Panc1 (cell line): ENCODE data around the gene ASMTL. TPM values are rescaled to one million over a fixed set of nuclear protein-coding genes. Genes with fewer than 3 reads are reported as not detected.

ENCODE experiments used
- ATAC-seq: fragments of 200-7000 bp; cut with Tn5 transposase; 2 replicates; pipeline ENCODE4 v1.9.1; 2020; ENCODE audit warnings: mild to moderate bottlenecking, moderate library complexity
- BruUV-seq: library from RNA; stranded (reverse); fragments of 400-500 nt; replicated peaks from 2 replicates; lab custom pipeline; 2021; lab: Mats Ljungman, UMichigan
- CTCF ChIA-PET: fragments of 300-600 bp; sonication (Branson Sonifier 250); formaldehyde crosslinking; loops from one replicate; lab custom pipeline; 2022; ENCODE audit warnings: antibody characterized with exemption; lab: Charles Lee
- POLR2A ChIA-PET: fragments of 300-600 bp; sonication (Branson Sonifier 250); formaldehyde crosslinking; loops from one replicate; lab custom pipeline; 2022; ENCODE audit warnings: antibody characterized with exemption; lab: Charles Lee
- DNase-seq: peaks from one replicate; pipeline ENCODE4 v3.0.0-alpha.2; 2010; ENCODE audit warnings: low read depth, low spot score
- H3K27ac ChIP-seq: 2 replicates; pipeline ENCODE4 v1.5.1; 2011; ENCODE audit warnings: mild to moderate bottlenecking, low read length, inconsistent platforms
- H3K27me3 ChIP-seq: fragments of 200-500 bp; sonication (Bioruptor generic); 2 replicates; pipeline ENCODE4 v1.6.0; 2014; ENCODE audit warnings: low read length, inconsistent platforms; ENCODE audit not compliant: control insufficient read depth, insufficient read depth
- H3K36me3 ChIP-seq: fragments of 200-500 bp; sonication (Bioruptor generic); 2 replicates; pipeline ENCODE4 v1.5.1; 2014; ENCODE audit warnings: inconsistent platforms, mild to moderate bottlenecking, low read length, moderate library complexity; ENCODE audit not compliant: control insufficient read depth, insufficient read depth
- H3K4me1 ChIP-seq: 2 replicates; pipeline ENCODE4 v1.5.1; 2011; ENCODE audit warnings: inconsistent platforms, mild to moderate bottlenecking, low read length, moderate library complexity; ENCODE audit not compliant: control insufficient read depth, insufficient read depth
- H3K4me3 ChIP-seq, 2 experiments: 2 replicates each; pipeline ENCODE4 v1.5.1; 2011 to 2012; ENCODE audit warnings: low read depth in 2 of 2, low read length in 2 of 2, mild to moderate bottlenecking in 2 of 2, inconsistent platforms in 1 of 2, moderate library complexity in 1 of 2
- H3K9me3 ChIP-seq: fragments of 200-500 bp; sonication (Bioruptor generic); 2 replicates; pipeline ENCODE4 v1.5.1; 2014; ENCODE audit warnings: low read depth, mild to moderate bottlenecking, inconsistent platforms, low read length, moderate library complexity; ENCODE audit not compliant: control insufficient read depth, insufficient read depth
- POLR2AphosphoS5 ChIP-seq: IDR thresholded peaks from 2 replicates; pipeline ENCODE4 v1.6.1; 2012; ENCODE audit warnings: mild to moderate bottlenecking, low read depth, low read length, moderate library complexity
- REST ChIP-seq, 2 experiments: IDR thresholded peaks; 2 replicates each; pipeline ENCODE4 v1.6.1; 2011 to 2012; ENCODE audit warnings: low read depth in 2 of 2, control low read depth in 1 of 2, low read length in 1 of 2, mild to moderate bottlenecking in 1 of 2, moderate library complexity in 1 of 2; ENCODE audit not compliant: insufficient read depth in 1 of 2
- SIN3A ChIP-seq: IDR thresholded peaks from 2 replicates; pipeline ENCODE4 v1.6.1; 2012; ENCODE audit warnings: low read depth, mild to moderate bottlenecking, low read length, moderate library complexity, borderline replicate concordance; ENCODE audit not compliant: insufficient read depth
- TCF7L2 ChIP-seq: IDR thresholded peaks from 2 replicates; pipeline ENCODE4 v1.6.1; 2011; ENCODE audit warnings: mild to moderate bottlenecking, low read depth, low read length, inconsistent platforms
- in situ Hi-C: cut with HindIII; loops from 2 replicates; pipeline ENCODE4 v1.10.0; 2016; ENCODE audit warnings: low sequenced_read_pairs, low pct_unique_long_range_greater_than_20kb
- intact Hi-C: fragments of 100-400 bp; cut with micrococcal nuclease; formaldehyde crosslinking; loops from one replicate; pipeline ENCODE4 v1.10.0; 2022; ENCODE audit not compliant: unreplicated experiment
- total RNA-seq: library from RNA; stranded (reverse); gene quantifications from one replicate; pipeline ENCODE4 v1.2.1, GENCODE V29; 2021; ENCODE audit not compliant: unreplicated experiment
- TF ChIP-seq, protein P1 (sequence below): fragments of 450-650 bp; IDR thresholded peaks from 2 replicates; pipeline ENCODE4 v1.5.1; 2017; ENCODE audit warnings: mild to moderate bottlenecking

Gene ASMTL
- total RNA-seq, 1 experiment from 2014 or later, result 16.5 TPM

DNA sequence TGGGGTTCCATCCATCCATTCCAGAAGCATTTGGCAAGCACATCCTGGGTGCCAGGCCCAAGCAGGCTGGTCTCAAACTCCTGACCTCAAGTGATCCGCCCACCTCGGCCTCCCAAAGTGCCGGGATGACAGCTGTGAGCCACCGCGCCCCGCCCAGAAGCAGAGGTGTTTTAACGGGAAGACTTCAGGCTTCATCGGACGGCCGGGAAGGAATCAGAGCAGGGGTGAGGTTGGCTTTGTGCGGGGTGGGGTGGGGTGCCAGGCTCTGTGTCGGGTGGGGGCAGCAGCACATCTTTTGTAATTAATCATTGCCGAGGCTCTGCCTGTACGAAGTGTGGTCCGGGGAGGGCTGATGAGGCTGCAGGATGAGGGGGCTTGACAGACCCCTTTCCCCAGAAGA lies 55.7 kb downstream of the ASMTL start:
- DNase-seq (no peak), ATAC-seq (no peak)
- intact Hi-C loops, result no loop called here
- no peak overlapping the region for H3K27ac ChIP-seq
- peaks cover 3% of the 10 kb centered on the region; the same call in 1 of the 2 replicates for H3K4me1 ChIP-seq
- H3K27me3 ChIP-seq, result no peaks in the 10 kb centered on the region
- H3K4me3 ChIP-seq, result no peak overlapping the region
- in situ Hi-C loops, result no loop called here
- TF ChIP-seq, protein P1, sequence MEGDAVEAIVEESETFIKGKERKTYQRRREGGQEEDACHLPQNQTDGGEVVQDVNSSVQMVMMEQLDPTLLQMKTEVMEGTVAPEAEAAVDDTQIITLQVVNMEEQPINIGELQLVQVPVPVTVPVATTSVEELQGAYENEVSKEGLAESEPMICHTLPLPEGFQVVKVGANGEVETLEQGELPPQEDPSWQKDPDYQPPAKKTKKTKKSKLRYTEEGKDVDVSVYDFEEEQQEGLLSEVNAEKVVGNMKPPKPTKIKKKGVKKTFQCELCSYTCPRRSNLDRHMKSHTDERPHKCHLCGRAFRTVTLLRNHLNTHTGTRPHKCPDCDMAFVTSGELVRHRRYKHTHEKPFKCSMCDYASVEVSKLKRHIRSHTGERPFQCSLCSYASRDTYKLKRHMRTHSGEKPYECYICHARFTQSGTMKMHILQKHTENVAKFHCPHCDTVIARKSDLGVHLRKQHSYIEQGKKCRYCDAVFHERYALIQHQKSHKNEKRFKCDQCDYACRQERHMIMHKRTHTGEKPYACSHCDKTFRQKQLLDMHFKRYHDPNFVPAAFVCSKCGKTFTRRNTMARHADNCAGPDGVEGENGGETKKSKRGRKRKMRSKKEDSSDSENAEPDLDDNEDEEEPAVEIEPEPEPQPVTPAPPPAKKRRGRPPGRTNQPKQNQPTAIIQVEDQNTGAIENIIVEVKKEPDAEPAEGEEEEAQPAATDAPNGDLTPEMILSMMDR, result no peak
- TF ChIP-seq POLR2AphosphoS5, result no peak
- H3K9me3 ChIP-seq, result no peaks in the 10 kb centered on the region
- ChIA-PET CTCF (no interaction called here), POLR2A (no interaction called here)
- no TSS peak for BruUV-seq
- H3K36me3 ChIP-seq, result no peaks in the 10 kb centered on the region

- in situ Hi-C loops (no loop called here), intact Hi-C loops (no loop called here)
- H3K27me3 ChIP-seq, result no peaks in the 10 kb centered on the region
- no peak for ATAC-seq
- no TSS peak for BruUV-seq
- peaks cover 3% of the 10 kb centered on the region; the same call in 1 of the 2 replicates for H3K4me1 ChIP-seq
- DNase-seq, result no peak
- ChIA-PET POLR2A (no interaction called here), CTCF (no interaction called here)
- H3K27ac ChIP-seq, result no peak overlapping the region
- no peaks in the 10 kb centered on the region; the same call in 1 of the 2 replicates for H3K36me3 ChIP-seq
- TF ChIP-seq, protein P1, result no peak
- TF ChIP-seq POLR2AphosphoS5 (no peak), SIN3A (no peak), TCF7L2 (no peak), REST (IDR thresholded peaks at IDR 0.05; ENCODE audit: insufficient read depth in 1 of 2, low read depth in 2 of 2, low read length in 1 of 2) (no peak)
- H3K4me3 ChIP-seq, result no peak overlapping the region
- no peaks in the 10 kb centered on the region for H3K9me3 ChIP-seq
Observed at GRCh38 chrX:1395646-1396216, 57.0 kb downstream of the ASMTL start.
